Subcutaneous adipose tissue (tissue), 4 donors: Measurements from ENCODE around the gene RBM19. TPM values are rescaled to one million over a fixed set of nuclear protein-coding genes. Genes with fewer than 3 reads are reported as not detected.

Source experiments
- CTCF ChIP-seq: fragments of 450-650 bp; IDR thresholded peaks from one replicate; pipeline ENCODE4 v1.5.1; 2016; ENCODE audit warnings: low read depth, mild to moderate bottlenecking, control low read depth, antibody characterized with exemption, moderate library complexity
- total RNA-seq, 4 donors: library from RNA; depleted of rRNA; stranded (reverse); fragments of >200 nt; gene quantifications; one replicate each; pipeline ENCODE4 v1.1.0, GENCODE V29; 2016

RBM19 gene
- total RNA-seq, 4 donors from 2014 or later, result 19.2 to 54.4 (median 32.1) TPM

GRCh38 chr12:114004402-114004801 lies 38.3 kb upstream of the RBM19 start:
- TF ChIP-seq CTCF, result no peak

GRCh38 chr12:114003286-114003685 lies 37.2 kb upstream of the RBM19 start:
- no peak for TF ChIP-seq CTCF

GRCh38 chr12:114001511-114002340 lies 35.6 kb upstream of the RBM19 start:
- TF ChIP-seq CTCF, result no peak

GRCh38 chr12:114000861-114001260 lies 34.7 kb upstream of the RBM19 start:
- no peak for TF ChIP-seq CTCF

GRCh38 chr12:113997365-113997764 lies 31.2 kb upstream of the RBM19 start:
- no peak for TF ChIP-seq CTCF

GRCh38 chr12:113996026-113996425 lies 29.9 kb upstream of the RBM19 start:
- TF ChIP-seq CTCF, result no peak

GRCh38 chr12:113994051-113994450 lies 27.9 kb upstream of the RBM19 start:
- no peak for TF ChIP-seq CTCF
